H1 (cell line): ENCODE results near the gene MACROH2A1.

ENCODE experiments used
- BCL11A ChIP-seq, 2 experiments: IDR thresholded peaks; one replicate each; pipeline ENCODE4 v1.6.1; 2011; ENCODE audit warnings: low read depth in 2 of 2, low read length in 2 of 2, mild to moderate bottlenecking in 2 of 2
- CEBPB ChIP-seq: IDR thresholded peaks from 2 replicates; pipeline ENCODE4 v1.6.1; 2012; ENCODE audit warnings: low read depth, low read length
- EZH2 ChIP-seq: fragments of 200-600 bp; sonication (generic); IDR thresholded peaks from 2 replicates; pipeline ENCODE4 v1.7.1; 2012; ENCODE audit warnings: low read depth, mild to moderate bottlenecking, moderate library complexity, low read length, inconsistent platforms; ENCODE audit not compliant: severe bottlenecking
- FOSL1 ChIP-seq: IDR thresholded peaks from 2 replicates; pipeline ENCODE4 v1.6.1; 2011; ENCODE audit warnings: mild to moderate bottlenecking, low read depth, low read length, moderate library complexity; ENCODE audit not compliant: insufficient read depth
- GABPA ChIP-seq: IDR thresholded peaks from 2 replicates; pipeline ENCODE4 v1.6.1; 2011; ENCODE audit warnings: mild to moderate bottlenecking, low read length, moderate library complexity, borderline replicate concordance; ENCODE audit not compliant: insufficient read depth
- TF ChIP-seq, protein P1 (sequence below): IDR thresholded peaks from 2 replicates; pipeline ENCODE4 v1.6.1; 2012; ENCODE audit warnings: inconsistent platforms
- TF ChIP-seq, protein P2 (sequence below), 3 experiments: IDR thresholded peaks; 1 replicate in 2 of 3; 2 replicates in 1 of 3; pipeline versions ENCODE4 v1.5.1 to v1.6.1; 2011; ENCODE audit warnings: low read length in 3 of 3, mild to moderate bottlenecking in 3 of 3, inconsistent platforms in 2 of 3, low read depth in 1 of 3, moderate library complexity in 1 of 3; ENCODE audit not compliant: insufficient read depth in 1 of 3; ENCODE audit errors: control extremely low read depth in 1 of 3

DNA sequence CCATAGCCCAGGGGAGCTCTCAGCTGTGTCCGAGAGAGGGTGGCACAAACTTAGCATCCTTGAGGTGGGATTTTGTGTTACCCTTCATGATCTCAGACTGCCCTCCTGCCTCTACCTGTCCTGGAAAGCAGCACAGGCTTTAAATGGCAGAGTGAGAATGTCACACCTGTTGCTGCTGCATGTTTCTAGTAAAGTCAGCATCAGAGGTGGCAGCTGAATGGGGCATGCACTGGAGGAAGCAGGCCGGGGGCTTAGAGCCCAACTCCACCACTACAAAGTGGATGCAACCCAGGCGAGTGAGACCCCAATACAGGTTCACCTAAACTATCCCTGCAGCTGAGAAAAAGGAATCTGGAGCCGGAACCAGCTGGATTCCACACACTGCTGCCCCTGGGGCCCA is 51.6 kb downstream of the MACROH2A1 start:
- TF ChIP-seq GABPA (no peak), CEBPB (no peak), FOSL1 (no peak), EZH2 (no peak), BCL11A (IDR thresholded peaks at IDR 0.05; ENCODE audit: low read depth in 2 of 2, low read length in 2 of 2) (no peak)
- TF ChIP-seq, protein P1, sequence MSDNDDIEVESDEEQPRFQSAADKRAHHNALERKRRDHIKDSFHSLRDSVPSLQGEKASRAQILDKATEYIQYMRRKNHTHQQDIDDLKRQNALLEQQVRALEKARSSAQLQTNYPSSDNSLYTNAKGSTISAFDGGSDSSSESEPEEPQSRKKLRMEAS = no peak
- TF ChIP-seq, protein P2, sequence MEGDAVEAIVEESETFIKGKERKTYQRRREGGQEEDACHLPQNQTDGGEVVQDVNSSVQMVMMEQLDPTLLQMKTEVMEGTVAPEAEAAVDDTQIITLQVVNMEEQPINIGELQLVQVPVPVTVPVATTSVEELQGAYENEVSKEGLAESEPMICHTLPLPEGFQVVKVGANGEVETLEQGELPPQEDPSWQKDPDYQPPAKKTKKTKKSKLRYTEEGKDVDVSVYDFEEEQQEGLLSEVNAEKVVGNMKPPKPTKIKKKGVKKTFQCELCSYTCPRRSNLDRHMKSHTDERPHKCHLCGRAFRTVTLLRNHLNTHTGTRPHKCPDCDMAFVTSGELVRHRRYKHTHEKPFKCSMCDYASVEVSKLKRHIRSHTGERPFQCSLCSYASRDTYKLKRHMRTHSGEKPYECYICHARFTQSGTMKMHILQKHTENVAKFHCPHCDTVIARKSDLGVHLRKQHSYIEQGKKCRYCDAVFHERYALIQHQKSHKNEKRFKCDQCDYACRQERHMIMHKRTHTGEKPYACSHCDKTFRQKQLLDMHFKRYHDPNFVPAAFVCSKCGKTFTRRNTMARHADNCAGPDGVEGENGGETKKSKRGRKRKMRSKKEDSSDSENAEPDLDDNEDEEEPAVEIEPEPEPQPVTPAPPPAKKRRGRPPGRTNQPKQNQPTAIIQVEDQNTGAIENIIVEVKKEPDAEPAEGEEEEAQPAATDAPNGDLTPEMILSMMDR (IDR thresholded peaks at IDR 0.05; ENCODE audit: control extremely low read depth in 1 of 3, insufficient read depth in 1 of 3, low read depth in 1 of 3, low read length in 3 of 3) = no peak
